Epithelial cell of esophagus (primary cell): ENCODE results near the gene WDR62.
A peak's percentile ranks its signal among the peaks of the same experiment; 100 is the strongest.
"Not testable (repeated sequence)": the region's sequence is repeated elsewhere in the genome, so short reads cannot be mapped to it uniquely, and the experiment has no call there.

Experiments used
- DNase-seq: peaks from one replicate; pipeline ENCODE4 v3.0.0; 2010; ENCODE audit warnings: low read depth
- H3K4me3 ChIP-seq: 2 replicates; pipeline ENCODE4 v1.5.1; 2011; ENCODE audit warnings: mild to moderate bottlenecking, low read length, control low read depth
- TF ChIP-seq, protein P1 (sequence below): IDR thresholded peaks from 2 replicates; pipeline ENCODE4 v1.5.1; 2011; ENCODE audit warnings: low read depth, mild to moderate bottlenecking, low read length, control low read depth, inconsistent platforms; ENCODE audit not compliant: insufficient read depth; ENCODE audit errors: missing control alignments

The WDR62 gene

GRCh38 chr19:36116344-36116637 lies 61.6 kb downstream of the WDR62 start:
- peak overlapping the region; percentile 57 for H3K4me3 ChIP-seq
- no peak for DNase-seq
- TF ChIP-seq, protein P1, sequence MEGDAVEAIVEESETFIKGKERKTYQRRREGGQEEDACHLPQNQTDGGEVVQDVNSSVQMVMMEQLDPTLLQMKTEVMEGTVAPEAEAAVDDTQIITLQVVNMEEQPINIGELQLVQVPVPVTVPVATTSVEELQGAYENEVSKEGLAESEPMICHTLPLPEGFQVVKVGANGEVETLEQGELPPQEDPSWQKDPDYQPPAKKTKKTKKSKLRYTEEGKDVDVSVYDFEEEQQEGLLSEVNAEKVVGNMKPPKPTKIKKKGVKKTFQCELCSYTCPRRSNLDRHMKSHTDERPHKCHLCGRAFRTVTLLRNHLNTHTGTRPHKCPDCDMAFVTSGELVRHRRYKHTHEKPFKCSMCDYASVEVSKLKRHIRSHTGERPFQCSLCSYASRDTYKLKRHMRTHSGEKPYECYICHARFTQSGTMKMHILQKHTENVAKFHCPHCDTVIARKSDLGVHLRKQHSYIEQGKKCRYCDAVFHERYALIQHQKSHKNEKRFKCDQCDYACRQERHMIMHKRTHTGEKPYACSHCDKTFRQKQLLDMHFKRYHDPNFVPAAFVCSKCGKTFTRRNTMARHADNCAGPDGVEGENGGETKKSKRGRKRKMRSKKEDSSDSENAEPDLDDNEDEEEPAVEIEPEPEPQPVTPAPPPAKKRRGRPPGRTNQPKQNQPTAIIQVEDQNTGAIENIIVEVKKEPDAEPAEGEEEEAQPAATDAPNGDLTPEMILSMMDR: no peak

DNA sequence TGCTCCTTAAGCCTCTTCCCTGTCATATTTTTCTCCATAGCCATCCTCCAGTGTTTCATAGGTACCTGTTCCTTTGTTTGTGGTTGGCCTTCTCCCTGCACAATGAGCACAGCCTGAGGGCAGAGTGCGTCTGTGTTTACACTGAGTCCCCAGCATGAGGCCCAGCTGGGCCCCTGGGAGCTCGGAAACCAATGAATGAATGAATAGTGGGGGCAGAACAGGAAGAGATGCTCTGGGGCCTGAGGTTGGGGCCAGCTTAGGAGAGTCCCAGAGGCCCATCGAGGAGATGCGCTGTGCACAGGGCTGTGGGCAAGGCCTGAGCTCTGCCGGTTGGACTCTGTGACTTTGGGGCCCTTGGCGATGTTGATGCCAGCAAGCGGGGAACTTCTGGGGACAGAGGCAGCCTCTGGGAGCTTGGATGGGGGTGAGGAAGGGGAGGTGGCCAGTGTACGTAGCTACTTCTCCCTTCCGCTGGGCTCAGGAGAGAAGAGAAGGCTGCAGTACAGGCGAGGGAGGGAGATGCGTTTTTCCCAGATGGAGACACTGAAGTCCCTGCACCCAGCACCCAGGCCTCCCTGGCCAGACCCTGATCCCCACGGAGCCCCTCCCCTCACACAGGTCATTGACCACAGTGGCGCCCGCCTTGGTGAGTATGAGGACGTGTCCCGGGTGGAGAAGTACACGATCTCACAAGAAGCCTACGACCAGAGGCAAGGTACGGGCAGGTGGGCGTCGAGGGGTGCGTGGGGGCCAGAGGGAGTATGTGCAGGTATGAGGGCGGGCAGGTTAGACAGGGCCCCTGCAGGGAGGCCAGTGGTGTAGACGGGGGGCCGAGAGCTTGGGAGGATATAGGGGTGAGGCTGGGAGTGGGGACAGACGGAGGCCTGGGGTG lies 65.6 kb downstream of the WDR62 start:
- H3K4me3 ChIP-seq: no peak overlapping the region
- DNase-seq: no peak
- TF ChIP-seq, protein P1: no peak

DNA sequence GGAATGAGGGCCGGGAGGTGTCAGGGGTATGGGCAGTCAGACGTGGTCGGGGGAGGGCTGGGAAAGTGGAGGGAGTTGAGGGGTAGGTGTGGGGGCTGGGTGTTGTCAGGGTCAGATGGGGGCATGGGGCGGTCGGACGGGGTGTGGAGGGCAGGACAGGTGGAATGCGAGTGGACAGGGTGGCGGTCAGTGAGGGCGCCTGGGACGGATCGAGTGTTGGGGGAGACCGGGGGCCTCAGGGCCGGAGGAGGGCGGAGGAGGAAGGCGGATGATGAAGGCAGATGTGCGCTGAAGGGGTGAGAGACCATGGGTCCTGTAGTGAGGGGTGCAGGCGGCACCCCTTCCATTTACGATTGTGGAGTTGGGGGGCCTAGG lies 66.3 kb downstream of the WDR62 start:
- no peak for DNase-seq
- H3K4me3 ChIP-seq: no peak overlapping the region

GRCh38 chr19:36121486-36122124 lies 66.9 kb downstream of the WDR62 start:
- no peak overlapping the region for H3K4me3 ChIP-seq
- TF ChIP-seq, protein P1: no peak
- DNase-seq: no peak

More for the DNA sequence above, 66.3 kb downstream of the WDR62 start:
- TF ChIP-seq, protein P1: no peak

- H3K4me3 ChIP-seq: no peak overlapping the region
- TF ChIP-seq, protein P1: no peak
- DNase-seq: no peak
Observed at GRCh38 chr19:36125557-36125956, 70.9 kb downstream of the WDR62 start.

- TF ChIP-seq, protein P1: no peak
- DNase-seq: no peak
- H3K4me3 ChIP-seq: peak overlapping the region; percentile 48
Observed at GRCh38 chr19:36128392-36128736, 73.7 kb downstream of the WDR62 start.

DNA sequence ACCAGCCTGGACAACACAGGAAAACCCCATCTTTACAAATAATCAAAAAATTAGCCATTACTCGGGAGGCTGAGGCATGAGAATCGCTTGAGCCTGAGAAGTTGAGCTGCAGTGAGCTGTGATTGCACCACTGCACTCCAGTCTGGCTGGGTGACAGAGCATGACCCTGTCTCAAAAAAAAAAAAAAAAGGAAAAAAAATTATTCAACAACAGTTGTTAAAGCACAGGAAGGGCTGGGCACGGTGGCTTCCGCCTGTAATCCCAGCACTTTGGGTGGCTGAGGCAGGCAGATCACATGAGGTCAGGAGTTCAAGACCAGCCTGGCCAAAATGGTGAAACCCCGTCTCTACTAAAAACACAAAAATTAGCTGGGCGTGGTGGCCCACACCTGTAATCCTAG lies 76.5 kb downstream of the WDR62 start:
- not testable (repeated sequence) for DNase-seq, H3K4me3 ChIP-seq

DNA sequence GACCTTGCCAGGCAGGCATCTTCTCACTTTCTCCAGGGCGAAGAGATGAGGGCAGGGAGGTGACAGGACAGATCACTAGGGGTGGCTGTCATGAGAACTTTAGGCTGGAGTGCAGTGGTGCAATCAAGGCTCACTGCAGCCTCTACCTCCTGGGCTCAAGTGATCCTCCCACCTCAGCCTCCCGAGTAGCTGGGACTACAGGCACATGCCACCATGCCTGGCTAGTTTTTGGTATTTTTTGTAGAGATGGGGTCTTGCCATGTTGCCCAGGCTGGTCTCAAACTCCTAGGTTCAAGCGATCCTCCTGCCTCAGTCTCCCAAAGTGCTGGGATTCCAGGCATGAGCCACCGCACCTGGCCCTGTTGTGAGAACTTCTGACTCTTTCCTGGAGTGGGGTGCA lies 80.2 kb downstream of the WDR62 start:
- DNase-seq: not testable (repeated sequence)

More for the DNA sequence above, 80.2 kb downstream of the WDR62 start:
- not testable (repeated sequence) for H3K4me3 ChIP-seq
